ENCODE results near the gene SCUBE2. TPM values are rescaled to one million over a fixed set of nuclear protein-coding genes. Genes with fewer than 3 reads are reported as not detected.
A peak's percentile ranks its signal among the peaks of the same experiment; 100 is the strongest.
"Not testable (repeated sequence)": the region's sequence is repeated elsewhere in the genome, so short reads cannot be mapped to it uniquely, and the experiment has no call there.

The SCUBE2 gene
- total RNA-seq, 1 donor from 2014 or later = 22.0 TPM

GRCh38 chr11:9042488-9042887, 48.9 kb downstream of the SCUBE2 start:
- DNase-seq (ENCODE audit: low spot score) = no peak

DNA sequence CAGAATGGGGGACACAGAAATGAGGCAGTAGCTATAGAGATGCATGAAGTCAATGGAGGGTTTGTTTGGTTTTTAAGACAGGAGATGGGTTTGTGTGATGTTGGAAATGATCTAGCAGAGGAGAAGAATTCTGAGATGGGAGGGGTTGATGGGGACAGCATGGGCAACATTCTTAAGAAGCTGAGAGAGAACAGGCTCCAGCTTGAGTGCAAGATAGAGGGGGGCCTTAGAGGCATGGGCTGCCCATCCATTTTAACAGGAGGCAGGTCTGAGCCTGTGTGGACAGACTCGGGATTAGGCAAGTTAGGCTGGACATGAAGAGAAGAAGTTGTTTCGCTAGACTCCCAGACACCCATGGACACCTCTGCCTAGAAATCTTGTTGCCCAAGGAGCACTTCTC, 49.7 kb downstream of the SCUBE2 start:
- no peak for DNase-seq (ENCODE audit: low spot score)

- DNase-seq (ENCODE audit: low spot score) = no peak
Observed at GRCh38 chr11:9040410-9040809, 51.0 kb downstream of the SCUBE2 start.

DNA sequence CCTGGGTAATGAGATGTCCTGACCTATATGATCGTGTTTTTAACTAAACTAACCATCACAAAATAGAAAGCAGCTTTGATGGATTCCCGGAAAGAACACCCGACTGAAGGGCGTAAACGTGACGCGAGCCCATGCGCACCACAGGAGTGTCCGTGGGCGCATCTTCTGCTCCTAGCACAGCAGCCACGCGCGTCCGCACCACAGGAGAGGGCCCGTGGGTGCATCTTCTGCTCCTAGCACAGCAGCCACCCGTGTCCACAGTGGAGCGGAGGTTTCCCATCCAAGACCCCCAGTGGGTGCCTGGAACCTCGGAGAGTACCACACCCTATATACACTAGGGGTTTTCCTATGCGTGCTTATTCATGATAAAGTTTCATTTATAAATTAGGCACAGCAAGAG, 51.5 kb downstream of the SCUBE2 start:
- DNase-seq (ENCODE audit: low spot score) = no peak

GRCh38 chr11:9039198-9039597, 52.2 kb downstream of the SCUBE2 start:
- DNase-seq (ENCODE audit: low spot score) = no peak

GRCh38 chr11:9038541-9038940, 52.9 kb downstream of the SCUBE2 start:
- DNase-seq (ENCODE audit: low spot score) = no peak

DNA sequence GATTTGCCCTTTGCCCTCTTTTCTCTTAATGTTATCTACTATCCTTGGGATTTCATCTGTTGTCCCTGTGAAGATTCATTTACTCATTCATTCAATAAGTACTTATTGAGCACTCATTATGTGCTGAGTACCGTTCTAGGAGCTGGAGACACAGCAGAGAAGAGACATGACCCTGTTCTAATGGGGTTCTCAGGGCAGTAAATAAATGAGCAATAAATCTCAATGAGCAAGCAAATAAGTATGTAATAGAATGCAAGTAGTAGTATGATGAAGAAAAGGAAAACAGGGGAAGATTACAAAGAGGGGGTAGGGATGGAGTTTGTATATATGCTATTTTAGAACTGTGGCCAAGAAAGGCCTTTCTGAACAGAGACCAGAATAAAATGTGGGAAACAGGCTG, 53.4 kb downstream of the SCUBE2 start:
- DNase-seq (ENCODE audit: low spot score) = no peak

- no peak for DNase-seq (ENCODE audit: low spot score)
Observed at GRCh38 chr11:9037046-9037780, 54.2 kb downstream of the SCUBE2 start.

GRCh38 chr11:9030601-9031000, 60.8 kb downstream of the SCUBE2 start:
- DNase-seq (ENCODE audit: low spot score) = no peak

DNA sequence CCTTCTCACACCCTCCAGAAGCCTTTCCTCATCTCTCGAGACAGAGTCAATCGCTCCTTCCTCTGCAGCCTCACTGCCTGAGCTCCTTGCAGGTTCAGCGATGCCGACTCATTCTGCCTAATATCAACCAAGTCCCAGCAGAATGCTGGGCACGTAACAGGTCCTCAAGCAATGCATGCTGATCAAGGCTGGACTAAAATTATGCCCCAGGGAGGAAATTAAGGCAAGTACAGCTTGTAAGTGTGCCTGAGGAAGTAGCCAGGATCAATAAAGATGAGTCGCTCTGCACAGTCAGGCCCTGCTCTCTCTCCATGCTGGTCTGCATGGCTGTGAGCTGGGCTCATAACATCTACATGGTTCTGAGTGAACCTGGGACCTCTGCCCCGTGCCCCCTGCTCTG, 62.0 kb downstream of the SCUBE2 start:
- no peak for DNase-seq (ENCODE audit: low spot score)

DNA sequence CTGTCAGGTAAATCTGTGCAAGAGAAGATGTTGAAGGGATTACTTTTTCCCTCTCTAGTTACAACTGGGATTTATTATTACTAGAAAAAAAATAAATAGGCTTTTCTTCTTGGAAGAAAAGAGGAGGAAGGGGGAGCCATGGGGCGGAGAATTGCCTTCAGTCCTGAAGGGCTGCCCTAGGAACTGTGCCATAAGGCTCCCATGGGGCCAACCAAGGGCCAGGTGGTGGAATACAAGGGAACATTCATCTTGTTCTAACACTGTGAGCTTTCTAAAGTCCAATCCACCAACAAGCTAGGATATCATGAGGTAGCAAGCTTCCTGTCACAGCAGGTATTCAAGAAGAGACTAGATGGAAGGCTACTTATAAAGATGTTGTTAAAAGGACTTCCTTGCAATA, 62.8 kb downstream of the SCUBE2 start:
- no peak for DNase-seq (ENCODE audit: low spot score)

DNA sequence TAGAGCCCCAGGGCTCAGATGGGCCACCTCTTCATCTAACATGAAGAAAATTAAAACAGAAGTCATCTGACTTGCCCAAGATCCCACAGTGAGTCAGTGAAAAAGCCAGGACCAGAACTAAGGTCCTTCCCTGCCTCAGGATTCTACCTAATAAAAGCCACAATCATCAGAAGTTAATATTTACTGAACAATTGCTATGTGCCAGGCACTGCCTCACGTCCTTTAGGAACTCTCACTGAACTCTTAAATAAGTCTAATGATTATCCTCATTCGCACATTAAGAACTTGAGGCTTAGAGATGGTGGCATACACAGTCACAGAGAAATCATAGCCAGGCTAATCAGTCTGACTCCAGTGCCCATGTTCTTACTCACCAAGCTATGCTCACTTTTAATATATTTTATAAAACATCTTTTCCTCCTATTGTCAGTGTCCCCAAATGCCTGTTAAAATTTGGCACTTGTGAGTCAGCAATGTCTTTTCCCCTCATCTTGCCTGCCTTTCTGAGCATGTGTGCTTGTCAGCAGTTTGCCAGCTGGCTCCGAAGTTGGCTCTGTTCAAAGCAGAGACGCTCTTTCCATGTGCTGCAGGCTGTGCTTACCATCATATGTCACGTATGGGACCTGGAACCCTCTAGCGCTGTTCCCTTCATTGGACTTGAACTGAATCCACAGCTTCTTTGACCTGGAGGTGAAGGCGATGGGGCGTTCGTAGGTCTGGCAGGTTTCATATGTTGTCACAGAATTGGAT, 66.1 kb downstream of the SCUBE2 start:
- DNase-seq (ENCODE audit: low spot score) = no peak

DNA sequence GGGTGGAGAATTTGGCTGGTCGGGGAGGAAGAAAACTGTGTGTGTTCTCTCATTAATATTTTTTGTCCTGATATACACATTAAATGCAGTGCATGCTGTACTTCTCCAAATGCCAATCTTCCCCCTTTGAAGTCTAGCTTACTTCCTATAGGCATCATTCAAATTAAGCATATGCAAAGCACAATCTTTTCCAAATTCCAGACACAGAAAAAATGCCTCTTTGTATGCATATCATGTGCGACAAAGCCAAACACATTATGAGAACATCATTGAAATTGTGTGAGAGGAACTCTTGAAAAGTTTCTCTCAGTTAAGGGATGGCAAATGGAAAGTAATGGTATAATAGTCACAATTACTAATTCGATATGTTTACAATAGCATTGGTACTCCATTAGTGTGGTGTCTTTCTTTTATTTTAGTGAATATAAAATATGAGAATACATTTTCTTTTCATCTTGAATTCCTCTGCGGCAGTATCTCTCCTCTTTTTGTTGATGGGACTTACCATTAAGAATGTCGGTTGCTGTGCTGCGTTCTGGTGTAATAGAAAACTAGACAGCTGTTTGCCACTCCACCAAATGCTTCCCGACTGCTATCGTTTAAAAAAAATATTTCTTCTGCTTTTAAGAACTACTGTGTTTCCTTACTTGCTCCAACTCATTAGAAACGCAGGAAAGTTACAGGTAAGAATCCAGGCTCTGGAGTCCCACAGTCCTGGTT, 68.3 kb downstream of the SCUBE2 start:
- DNase-seq (ENCODE audit: low spot score) = no peak

DNA sequence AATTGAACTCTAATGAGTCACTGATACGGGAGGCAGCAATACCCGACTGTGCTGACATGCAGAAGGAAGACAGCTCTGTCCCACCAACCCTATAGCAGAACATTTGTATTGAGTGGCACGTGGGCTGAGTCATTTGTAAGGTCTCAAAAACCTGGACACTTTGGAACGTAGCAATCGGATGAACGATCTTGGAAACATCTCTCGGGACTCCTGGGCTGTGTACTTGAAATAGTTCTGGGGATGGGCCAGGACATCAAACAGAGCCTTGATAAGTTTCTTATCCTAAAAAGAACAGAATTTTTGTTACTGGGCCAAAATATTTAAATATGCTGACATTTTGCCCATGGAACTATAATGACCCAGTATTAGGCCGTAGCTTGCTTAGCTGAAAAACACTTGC, 70.5 kb downstream of the SCUBE2 start:
- no peak for DNase-seq (ENCODE audit: low spot score)

DNA sequence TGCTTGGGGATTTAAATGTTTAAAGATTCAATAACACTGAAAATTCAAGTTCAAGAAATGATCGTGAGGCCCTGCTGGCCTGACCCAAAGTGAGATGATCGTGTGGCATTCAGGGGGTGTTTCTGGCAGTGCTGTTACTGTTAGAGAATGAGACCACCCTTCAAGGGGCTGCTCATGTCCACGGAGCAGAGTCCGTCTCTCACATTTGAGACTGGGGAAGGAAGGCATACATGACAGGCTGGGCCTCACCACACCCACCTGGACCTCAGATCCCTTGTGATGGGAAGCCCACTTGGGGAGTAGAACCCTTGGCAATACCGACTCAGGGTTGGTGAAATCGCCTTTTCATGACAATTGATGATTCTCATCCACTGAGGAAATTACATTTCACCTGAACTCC, 71.5 kb downstream of the SCUBE2 start:
- DNase-seq (ENCODE audit: low spot score) = no peak

GRCh38 chr11:9017773-9018172, 73.6 kb downstream of the SCUBE2 start:
- peak; percentile 60 for DNase-seq (ENCODE audit: low spot score)

GRCh38 chr11:9016916-9017642, 74.3 kb downstream of the SCUBE2 start:
- no peak for DNase-seq (ENCODE audit: low spot score)

- peak; percentile 76 for DNase-seq (ENCODE audit: low spot score)
Observed at GRCh38 chr11:9015677-9016076, 75.7 kb downstream of the SCUBE2 start.

GRCh38 chr11:9014826-9015225, 76.6 kb downstream of the SCUBE2 start:
- DNase-seq (ENCODE audit: low spot score) = no peak

DNA sequence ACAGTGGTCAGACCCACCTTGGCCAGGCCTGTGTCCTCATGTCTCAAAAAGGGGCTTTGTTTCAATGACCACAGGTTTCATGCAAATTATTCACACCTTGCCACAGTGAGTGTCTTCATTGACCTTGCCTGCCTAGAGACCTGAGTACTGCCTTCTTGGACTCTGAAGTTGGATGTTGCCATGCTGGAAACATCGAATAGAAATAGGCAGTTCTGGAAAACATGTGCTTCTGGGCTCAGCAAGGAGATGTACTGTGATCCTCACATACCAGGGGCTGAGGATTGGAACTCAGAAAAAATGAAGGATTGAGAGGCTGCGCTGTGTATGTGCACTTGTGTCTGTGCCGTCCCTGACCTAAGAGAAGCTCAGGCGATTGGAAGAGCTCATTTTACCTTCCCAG, 78.0 kb downstream of the SCUBE2 start:
- no peak for DNase-seq (ENCODE audit: low spot score)

GRCh38 chr11:9009538-9009937, 81.9 kb downstream of the SCUBE2 start:
- not testable (repeated sequence) for DNase-seq (ENCODE audit: low spot score)

DNA sequence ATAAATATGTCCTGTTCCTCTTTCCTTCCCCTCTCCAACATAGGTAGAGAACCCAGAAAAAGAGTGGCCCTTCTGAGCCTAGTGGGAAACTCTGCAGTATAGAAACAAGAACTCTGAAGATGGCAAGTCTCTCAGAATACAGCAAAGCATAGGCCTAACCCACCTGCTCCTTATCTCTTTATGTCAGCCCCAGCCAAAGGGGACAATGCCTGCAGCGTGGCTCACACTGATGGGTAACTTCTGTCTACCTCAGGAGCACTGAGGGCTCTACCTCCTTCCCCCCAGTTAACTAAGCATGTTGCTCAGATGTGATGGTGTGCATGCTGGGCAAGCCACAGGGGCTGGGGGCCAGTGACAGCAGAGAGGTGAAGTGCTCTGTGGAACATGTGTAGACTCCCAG, 82.7 kb downstream of the SCUBE2 start:
- DNase-seq (ENCODE audit: low spot score) = no peak

All from mucosa of gallbladder (tissue), 1 donor.